Endothelial cell of umbilical vein (primary cell): ENCODE measurements around the gene SIPA1L3.

Experiments used
- EZH2 ChIP-seq: IDR thresholded peaks from 2 replicates; pipeline ENCODE4 v1.6.1; 2012; ENCODE audit warnings: borderline replicate concordance, low read depth, mild to moderate bottlenecking, moderate library complexity, low read length, inconsistent platforms; ENCODE audit not compliant: severe bottlenecking
- GATA2 ChIP-seq: IDR thresholded peaks from 2 replicates; pipeline ENCODE4 v1.7.0; 2011; ENCODE audit warnings: low read depth, mild to moderate bottlenecking, moderate library complexity, mixed read lengths, low read length; ENCODE audit not compliant: insufficient read length, insufficient read depth
- POLR2A ChIP-seq: IDR thresholded peaks from 2 replicates; pipeline ENCODE4 v1.6.1; 2012; ENCODE audit warnings: low read depth, mild to moderate bottlenecking, control low read depth, low read length
- POLR2AphosphoS5 ChIP-seq: IDR thresholded peaks from 2 replicates; pipeline ENCODE4 v1.6.1; 2012; ENCODE audit warnings: low read depth, mild to moderate bottlenecking, control low read depth, low read length, moderate library complexity; ENCODE audit not compliant: insufficient read depth
- TF ChIP-seq, protein P1 (sequence below), 2 donors: IDR thresholded peaks; 1 replicate in 1 of 2; 2 replicates in 1 of 2; pipeline ENCODE4 v1.5.1; 2011; ENCODE audit warnings: low read length in 2 of 2, mild to moderate bottlenecking in 2 of 2, moderate library complexity in 2 of 2, control low read depth in 1 of 2, inconsistent platforms in 1 of 2, low read depth in 1 of 2; ENCODE audit not compliant: insufficient read depth in 1 of 2; ENCODE audit errors: extremely low read depth in 1 of 2

DNA sequence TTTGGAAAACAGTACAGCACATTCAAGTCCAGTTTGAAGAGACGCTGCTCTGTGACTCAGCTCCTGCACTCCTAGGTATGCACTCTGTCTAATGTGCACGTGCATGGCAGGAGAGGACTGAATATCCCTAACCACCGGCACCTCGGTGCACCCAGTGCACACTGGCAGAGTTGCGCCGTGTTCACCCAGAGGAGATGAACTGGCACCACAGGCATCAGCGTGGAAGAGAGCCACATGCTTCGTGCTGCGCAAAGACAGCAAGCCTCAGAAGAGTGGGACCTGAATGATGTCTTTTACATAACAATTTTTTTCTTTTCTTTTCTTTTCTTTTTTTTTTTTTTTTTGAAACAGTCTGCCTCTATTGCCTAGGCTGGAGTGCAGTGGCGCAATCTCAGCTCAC, 194.7 kb downstream of the SIPA1L3 start:
- TF ChIP-seq POLR2AphosphoS5 (no peak), EZH2 (no peak), POLR2A (no peak), GATA2 (no peak)
- TF ChIP-seq, protein P1, sequence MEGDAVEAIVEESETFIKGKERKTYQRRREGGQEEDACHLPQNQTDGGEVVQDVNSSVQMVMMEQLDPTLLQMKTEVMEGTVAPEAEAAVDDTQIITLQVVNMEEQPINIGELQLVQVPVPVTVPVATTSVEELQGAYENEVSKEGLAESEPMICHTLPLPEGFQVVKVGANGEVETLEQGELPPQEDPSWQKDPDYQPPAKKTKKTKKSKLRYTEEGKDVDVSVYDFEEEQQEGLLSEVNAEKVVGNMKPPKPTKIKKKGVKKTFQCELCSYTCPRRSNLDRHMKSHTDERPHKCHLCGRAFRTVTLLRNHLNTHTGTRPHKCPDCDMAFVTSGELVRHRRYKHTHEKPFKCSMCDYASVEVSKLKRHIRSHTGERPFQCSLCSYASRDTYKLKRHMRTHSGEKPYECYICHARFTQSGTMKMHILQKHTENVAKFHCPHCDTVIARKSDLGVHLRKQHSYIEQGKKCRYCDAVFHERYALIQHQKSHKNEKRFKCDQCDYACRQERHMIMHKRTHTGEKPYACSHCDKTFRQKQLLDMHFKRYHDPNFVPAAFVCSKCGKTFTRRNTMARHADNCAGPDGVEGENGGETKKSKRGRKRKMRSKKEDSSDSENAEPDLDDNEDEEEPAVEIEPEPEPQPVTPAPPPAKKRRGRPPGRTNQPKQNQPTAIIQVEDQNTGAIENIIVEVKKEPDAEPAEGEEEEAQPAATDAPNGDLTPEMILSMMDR (IDR thresholded peaks at IDR 0.05; ENCODE audit: extremely low read depth in 1 of 2, insufficient read depth in 1 of 2, low read depth in 1 of 2, low read length in 2 of 2), result no peak
